GM12873 (cell line): ENCODE results near the gene SRMS.
A peak's percentile ranks its signal among the peaks of the same experiment; 100 is the strongest.

ENCODE experiments used
- CTCF ChIP-seq: IDR thresholded peaks from 2 replicates; pipeline ENCODE4 v1.5.1; 2012; ENCODE audit warnings: low read depth, mild to moderate bottlenecking, moderate library complexity, low read length, control low read depth; ENCODE audit not compliant: insufficient read depth; ENCODE audit errors: missing control alignments

SRMS gene

DNA sequence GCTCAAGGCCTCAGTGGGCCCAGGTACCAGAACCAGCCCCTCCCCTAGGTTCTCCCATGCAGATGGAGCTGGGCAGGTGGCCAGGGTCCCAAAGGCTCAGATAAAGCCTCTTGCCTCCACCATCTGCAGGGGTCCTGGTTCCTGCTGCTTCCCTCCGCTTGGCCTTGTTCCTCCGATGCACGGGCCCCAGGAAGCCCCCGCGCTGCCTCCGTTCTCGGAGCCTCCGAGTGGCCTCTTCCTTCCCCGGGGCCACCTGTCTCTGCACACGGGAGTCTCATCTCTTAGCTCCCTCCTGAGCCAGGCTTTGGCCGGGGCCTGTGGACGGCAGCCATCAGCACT, 8.5 kb downstream of the SRMS start:
- TF ChIP-seq CTCF: no peak

DNA sequence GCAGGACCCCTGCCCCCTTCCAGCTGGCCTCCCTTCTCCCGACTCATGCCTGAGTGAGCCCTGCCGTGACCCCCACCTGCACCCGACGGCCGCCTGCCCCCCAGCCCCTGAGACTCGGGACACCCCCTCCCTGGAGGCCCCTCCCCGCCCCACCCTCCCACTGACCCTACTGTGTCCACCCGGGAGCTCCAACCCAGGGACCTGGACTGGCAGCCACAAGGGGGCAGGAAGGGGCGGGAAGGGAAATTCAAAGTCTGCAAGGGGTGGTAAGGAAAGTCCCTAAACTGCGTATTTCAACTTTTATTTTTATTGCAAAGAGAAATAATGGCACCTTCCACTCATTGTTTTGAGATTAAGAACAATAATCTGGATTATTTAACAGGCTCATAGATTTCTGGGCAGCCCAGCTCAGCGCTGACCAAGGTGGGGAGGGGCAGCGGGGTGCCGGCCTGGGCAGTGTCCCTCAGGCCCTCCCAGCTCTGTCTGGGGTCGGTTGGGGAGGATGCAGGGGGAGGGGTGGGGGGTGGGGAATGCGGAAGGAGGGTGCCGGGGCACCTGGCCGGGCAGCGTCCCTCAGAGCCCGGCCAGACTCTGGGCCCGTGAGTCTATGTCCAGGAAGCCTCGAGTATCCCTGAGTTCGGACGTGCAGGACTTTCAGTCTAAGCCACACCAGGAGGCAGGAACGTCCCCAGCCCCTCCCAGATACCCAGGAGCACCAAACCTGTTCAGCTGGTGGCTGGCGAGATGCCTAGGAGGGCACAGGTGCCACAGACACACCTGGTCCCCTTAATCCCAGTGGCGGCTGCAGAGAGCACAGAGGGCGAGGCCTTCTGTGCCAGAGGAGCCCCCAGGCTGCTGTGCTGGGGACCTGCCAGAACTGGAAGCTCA, 9.1 kb downstream of the SRMS start:
- no peak for TF ChIP-seq CTCF

DNA sequence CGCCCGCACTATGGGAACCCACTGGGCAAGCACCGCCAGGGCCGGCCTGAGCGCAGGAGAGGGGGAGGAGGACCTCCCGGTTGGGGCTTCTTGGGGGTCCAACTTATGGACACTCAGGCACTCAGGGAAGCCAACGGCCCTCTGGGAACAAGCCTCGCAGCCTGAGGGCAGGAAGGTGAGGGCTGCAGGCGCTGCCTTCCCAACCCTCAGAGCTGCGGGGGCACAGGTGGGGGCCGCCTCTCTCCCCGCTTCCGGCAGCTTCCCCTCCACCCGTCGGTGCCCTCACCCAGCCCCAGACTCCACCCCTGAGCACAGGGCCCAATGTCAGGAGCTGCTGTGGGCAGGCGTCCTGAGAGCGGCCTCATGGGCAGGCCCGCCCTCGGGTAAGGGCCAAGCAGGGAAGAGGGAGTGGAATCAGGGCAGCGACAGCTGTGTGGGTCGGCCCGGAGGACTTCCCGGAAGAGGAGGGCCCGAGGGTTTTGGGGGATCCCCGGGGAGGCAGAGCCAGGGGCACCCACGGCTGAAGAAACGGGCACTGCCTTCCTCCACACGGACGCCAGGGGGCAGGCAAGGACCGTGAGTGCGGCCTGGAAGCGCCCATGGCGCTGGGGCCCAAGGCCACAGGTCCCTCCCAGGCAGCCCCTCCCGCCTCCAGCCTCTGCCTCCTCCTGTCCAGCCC, 9.9 kb downstream of the SRMS start:
- peak; percentile 98 for TF ChIP-seq CTCF

DNA sequence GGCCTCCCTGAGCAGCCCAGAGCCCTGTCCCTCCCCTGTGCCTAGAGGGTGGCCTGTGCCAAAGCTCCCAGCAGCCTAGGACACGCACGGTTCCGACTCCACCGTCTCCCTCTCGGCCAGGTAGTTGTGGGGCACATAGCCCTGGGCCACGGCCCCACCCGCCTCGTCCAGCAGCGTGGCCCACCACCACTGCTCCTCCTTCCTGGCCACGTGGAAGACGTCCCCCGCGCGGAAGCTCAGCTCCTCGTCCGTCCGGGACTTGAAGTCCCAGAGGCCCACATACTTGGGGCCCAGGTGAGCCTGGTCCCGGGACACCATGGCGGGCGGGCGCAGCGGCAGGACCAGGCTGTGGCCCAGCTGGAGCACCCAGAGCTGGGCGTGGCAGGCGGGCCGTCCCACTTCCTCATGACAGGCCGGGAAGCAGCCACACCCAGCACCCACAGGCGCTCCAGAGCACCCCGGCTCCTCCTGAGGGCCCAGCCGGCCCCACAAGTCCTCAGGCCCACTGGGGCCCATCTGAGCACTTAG, 10.5 kb downstream of the SRMS start, which contains the start of gene PTK6:
PTK6 (minus strand) TSS at position 380 of the 528 bp plus-strand sequence; CDS start at position 318, 62 bp downstream.
- no peak for TF ChIP-seq CTCF

GRCh38 chr20:63536241-63536977, 11.1 kb downstream of the SRMS start:
- no peak for TF ChIP-seq CTCF

- no peak for TF ChIP-seq CTCF
These were observed 12.5 kb downstream of the SRMS start for GRCh38 chr20:63534831-63535651.
